ENCODE measurements around the gene ACTN1. TPM values are rescaled to one million over a fixed set of nuclear protein-coding genes. Genes with fewer than 3 reads are reported as not detected.

The ACTN1 gene
- total and polyA plus RNA-seq, 2 of the 8 experiments (the other 6 are each of a cell fraction or from before 2014, with no cell fraction given): 236 to 262 TPM

GRCh38 chr14:68949601-68949965 is 29.5 kb downstream of the ACTN1 start (continued):
- no peak for TF ChIP-seq USF2 (IDR thresholded peaks at IDR 0.05; ENCODE audit: low read length)

Measured in H1 (cell line).